Measurements from ENCODE around the gene SCPEP1. TPM values are rescaled to one million over a fixed set of nuclear protein-coding genes. Genes with fewer than 3 reads are reported as not detected.

Gene SCPEP1
- polyA plus RNA-seq, 1 donor from 2014 or later = 2.6 TPM

DNA sequence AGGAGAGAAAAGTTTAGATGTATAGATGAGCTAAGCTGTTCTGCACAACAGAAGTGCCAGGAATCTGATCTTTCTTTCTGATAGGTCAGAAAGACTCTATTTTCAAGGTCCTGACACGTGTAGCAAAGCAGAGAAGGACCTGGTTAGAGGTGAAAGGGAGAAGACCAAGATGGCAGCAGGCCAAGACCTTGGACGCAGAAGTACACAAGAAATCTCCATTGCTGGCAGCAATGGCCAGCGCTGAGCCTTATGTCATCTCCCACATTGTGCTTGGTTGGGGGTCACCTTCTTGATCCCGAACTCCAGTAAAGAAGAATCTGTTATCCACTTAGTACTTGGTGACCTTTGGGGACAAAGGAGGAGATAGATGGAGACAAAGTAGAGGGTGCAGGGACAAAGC is 65.3 kb downstream of the SCPEP1 start:
- no peak overlapping the region for H2AFZ ChIP-seq (ENCODE audit: low read depth, low read length)
- H3K4me3 ChIP-seq (ENCODE audit: low read length) = no peak overlapping the region
- H3K27me3 ChIP-seq (ENCODE audit: insufficient read depth, low read depth, low read length) = no peaks in the 10 kb centered on the region
- H3F3A ChIP-seq (ENCODE audit: insufficient read depth, low read length, poor library complexity, severe bottlenecking) = no peaks in the 10 kb centered on the region
- H3K9me2 ChIP-seq (ENCODE audit: insufficient read depth, low read length) = no peaks in the 10 kb centered on the region
- TF ChIP-seq POLR2AphosphoS5 (IDR thresholded peaks at IDR 0.05) (no peak), TAF1 (IDR thresholded peaks at IDR 0.05; ENCODE audit: low read depth) (no peak), RAD21 (conservative IDR thresholded peaks at IDR 0.05) (no peak), MXI1 (conservative IDR thresholded peaks at IDR 0.05; ENCODE audit: poor library complexity, severe bottlenecking) (no peak), SMC3 (conservative IDR thresholded peaks at IDR 0.05; ENCODE audit: poor library complexity) (no peak), EP300 (conservative IDR thresholded peaks at IDR 0.05; ENCODE audit: poor library complexity, severe bottlenecking) (no peak), EZH2 (IDR thresholded peaks at IDR 0.05; ENCODE audit: borderline replicate concordance, insufficient read depth, low read length, poor library complexity, severe bottlenecking) (no peak)
- TF ChIP-seq, protein P1, sequence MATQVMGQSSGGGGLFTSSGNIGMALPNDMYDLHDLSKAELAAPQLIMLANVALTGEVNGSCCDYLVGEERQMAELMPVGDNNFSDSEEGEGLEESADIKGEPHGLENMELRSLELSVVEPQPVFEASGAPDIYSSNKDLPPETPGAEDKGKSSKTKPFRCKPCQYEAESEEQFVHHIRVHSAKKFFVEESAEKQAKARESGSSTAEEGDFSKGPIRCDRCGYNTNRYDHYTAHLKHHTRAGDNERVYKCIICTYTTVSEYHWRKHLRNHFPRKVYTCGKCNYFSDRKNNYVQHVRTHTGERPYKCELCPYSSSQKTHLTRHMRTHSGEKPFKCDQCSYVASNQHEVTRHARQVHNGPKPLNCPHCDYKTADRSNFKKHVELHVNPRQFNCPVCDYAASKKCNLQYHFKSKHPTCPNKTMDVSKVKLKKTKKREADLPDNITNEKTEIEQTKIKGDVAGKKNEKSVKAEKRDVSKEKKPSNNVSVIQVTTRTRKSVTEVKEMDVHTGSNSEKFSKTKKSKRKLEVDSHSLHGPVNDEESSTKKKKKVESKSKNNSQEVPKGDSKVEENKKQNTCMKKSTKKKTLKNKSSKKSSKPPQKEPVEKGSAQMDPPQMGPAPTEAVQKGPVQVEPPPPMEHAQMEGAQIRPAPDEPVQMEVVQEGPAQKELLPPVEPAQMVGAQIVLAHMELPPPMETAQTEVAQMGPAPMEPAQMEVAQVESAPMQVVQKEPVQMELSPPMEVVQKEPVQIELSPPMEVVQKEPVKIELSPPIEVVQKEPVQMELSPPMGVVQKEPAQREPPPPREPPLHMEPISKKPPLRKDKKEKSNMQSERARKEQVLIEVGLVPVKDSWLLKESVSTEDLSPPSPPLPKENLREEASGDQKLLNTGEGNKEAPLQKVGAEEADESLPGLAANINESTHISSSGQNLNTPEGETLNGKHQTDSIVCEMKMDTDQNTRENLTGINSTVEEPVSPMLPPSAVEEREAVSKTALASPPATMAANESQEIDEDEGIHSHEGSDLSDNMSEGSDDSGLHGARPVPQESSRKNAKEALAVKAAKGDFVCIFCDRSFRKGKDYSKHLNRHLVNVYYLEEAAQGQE (IDR thresholded peaks at IDR 0.05; ENCODE audit: borderline replicate concordance) = no peak
- TF ChIP-seq, protein P2, sequence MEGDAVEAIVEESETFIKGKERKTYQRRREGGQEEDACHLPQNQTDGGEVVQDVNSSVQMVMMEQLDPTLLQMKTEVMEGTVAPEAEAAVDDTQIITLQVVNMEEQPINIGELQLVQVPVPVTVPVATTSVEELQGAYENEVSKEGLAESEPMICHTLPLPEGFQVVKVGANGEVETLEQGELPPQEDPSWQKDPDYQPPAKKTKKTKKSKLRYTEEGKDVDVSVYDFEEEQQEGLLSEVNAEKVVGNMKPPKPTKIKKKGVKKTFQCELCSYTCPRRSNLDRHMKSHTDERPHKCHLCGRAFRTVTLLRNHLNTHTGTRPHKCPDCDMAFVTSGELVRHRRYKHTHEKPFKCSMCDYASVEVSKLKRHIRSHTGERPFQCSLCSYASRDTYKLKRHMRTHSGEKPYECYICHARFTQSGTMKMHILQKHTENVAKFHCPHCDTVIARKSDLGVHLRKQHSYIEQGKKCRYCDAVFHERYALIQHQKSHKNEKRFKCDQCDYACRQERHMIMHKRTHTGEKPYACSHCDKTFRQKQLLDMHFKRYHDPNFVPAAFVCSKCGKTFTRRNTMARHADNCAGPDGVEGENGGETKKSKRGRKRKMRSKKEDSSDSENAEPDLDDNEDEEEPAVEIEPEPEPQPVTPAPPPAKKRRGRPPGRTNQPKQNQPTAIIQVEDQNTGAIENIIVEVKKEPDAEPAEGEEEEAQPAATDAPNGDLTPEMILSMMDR (IDR thresholded peaks at IDR 0.05; ENCODE audit: poor library complexity, severe bottlenecking) = no peak
- no peaks in the 10 kb centered on the region for H4K20me1 ChIP-seq (ENCODE audit: insufficient read depth)
- no peaks in the 10 kb centered on the region for H3K36me3 ChIP-seq (ENCODE audit: insufficient read depth, low read length)
- no peaks in the 10 kb centered on the region for H3K9me3 ChIP-seq (ENCODE audit: low read length)
- H3K79me2 ChIP-seq (replicated peaks; ENCODE audit: insufficient read depth, low read length) = no peaks in the 10 kb centered on the region
- no peak overlapping the region for H3K4me2 ChIP-seq (ENCODE audit: low read length)
- H3K27ac ChIP-seq (ENCODE audit: low read length) = no peak overlapping the region
- no peak overlapping the region for H3K9ac ChIP-seq (ENCODE audit: low read length)

DNA sequence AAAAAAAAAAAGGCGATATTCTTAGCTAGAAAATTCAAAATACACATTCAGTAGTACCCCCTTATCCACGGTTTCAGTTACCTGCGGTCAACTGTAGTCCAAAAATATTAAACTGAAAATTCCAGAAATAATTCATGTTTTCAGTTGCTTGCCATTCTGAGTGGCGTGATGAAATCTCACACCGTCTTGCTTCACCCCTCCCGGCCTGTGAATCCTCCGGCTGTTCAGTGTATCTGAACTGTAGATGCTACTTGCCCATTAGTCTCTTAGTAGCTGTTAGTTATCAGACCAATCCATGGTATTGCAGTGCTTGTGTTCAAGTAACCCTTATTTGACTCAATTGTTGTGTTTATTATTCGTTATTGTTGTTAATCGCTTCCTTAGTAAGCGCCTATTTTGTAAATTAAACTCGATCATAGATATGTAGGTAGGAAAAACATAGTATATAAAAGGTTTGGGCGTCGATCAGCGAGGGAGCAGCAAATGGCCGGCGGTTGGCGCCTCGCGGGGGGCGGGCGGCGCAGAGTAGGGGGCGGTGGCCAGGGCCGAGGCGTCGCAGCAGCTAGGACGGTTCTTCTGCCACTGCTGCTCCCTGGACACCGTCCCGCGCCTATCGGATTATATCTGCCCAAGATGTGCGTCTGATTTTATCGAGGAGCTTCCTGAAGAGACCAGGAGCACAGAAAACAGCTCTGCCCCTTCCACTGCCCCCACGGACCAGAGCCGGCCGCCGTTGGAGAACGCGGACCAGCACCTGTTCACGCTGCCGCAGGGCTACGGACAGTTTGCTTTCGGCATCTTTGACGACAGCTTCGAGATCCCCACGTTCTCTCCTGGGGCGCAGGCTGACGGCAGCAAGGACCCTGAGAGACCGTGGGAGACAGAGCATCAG is 67.3 kb downstream of the SCPEP1 start:
- Histone ChIP-seq H3K36me3 (ENCODE audit: insufficient read depth, low read length) (no peaks in the 10 kb centered on the region), H3F3A (ENCODE audit: insufficient read depth, low read length, poor library complexity, severe bottlenecking) (no peaks in the 10 kb centered on the region), H3K27me3 (ENCODE audit: insufficient read depth, low read depth, low read length) (no peaks in the 10 kb centered on the region), H2AFZ (ENCODE audit: low read depth, low read length) (no peak overlapping the region), H3K9me3 (ENCODE audit: low read length) (no peaks in the 10 kb centered on the region), H3K9me2 (ENCODE audit: insufficient read depth, low read length) (no peaks in the 10 kb centered on the region), H4K20me1 (ENCODE audit: insufficient read depth) (no peaks in the 10 kb centered on the region), H3K4me2 (ENCODE audit: low read length) (no peak overlapping the region), H3K79me2 (replicated peaks; ENCODE audit: insufficient read depth, low read length) (no peaks in the 10 kb centered on the region), H3K4me3 (ENCODE audit: low read length) (no peak overlapping the region), H3K9ac (ENCODE audit: low read length) (no peak overlapping the region), H3K27ac (ENCODE audit: low read length) (no peak overlapping the region)
- TF ChIP-seq EZH2 (IDR thresholded peaks at IDR 0.05; ENCODE audit: borderline replicate concordance, insufficient read depth, low read length, poor library complexity, severe bottlenecking) = no peak
- TF ChIP-seq TAF1 (IDR thresholded peaks at IDR 0.05; ENCODE audit: low read depth) = no peak
- no peak for TF ChIP-seq SMC3 (conservative IDR thresholded peaks at IDR 0.05; ENCODE audit: poor library complexity)
- TF ChIP-seq MXI1 (conservative IDR thresholded peaks at IDR 0.05; ENCODE audit: poor library complexity, severe bottlenecking) = no peak
- no peak for TF ChIP-seq POLR2AphosphoS5 (IDR thresholded peaks at IDR 0.05)
- TF ChIP-seq, protein P1 (IDR thresholded peaks at IDR 0.05; ENCODE audit: borderline replicate concordance) = no peak
